ENCODE results near the gene THADA.

Gene THADA

GRCh38 chr2:43225788-43226557 lies 369.9 kb downstream of the THADA start (continued):
- TF ChIP-seq ELK4 (IDR thresholded peaks at IDR 0.05; ENCODE audit: borderline replicate concordance, low read depth, low read length) (no peak), ZNF501 (tag by site-specific recombination; IDR thresholded peaks at IDR 0.05) (peak; percentile 83), ZNF513 (tag by site-specific recombination; IDR thresholded peaks at IDR 0.05) (no peak), ZNF324 (tag by site-specific recombination; IDR thresholded peaks at IDR 0.05) (0 out of 2 replicates have a peak, but pooled peaks have one; percentile 22), BCL11A (tag by site-specific recombination; IDR thresholded peaks at IDR 0.05; ENCODE audit: low read depth) (0 out of 2 replicates have a peak, but pooled peaks have one; percentile 36), ZNF692 (tag by site-specific recombination; IDR thresholded peaks at IDR 0.05) (no peak), KLF8 (tag by site-specific recombination; IDR thresholded peaks at IDR 0.05) (peak; percentile 82), ZEB2 (tag by site-specific recombination; IDR thresholded peaks at IDR 0.05) (peak; percentile 63; the same call in 1 of the 2 replicates), ZNF624 (tag by site-specific recombination; IDR thresholded peaks at IDR 0.05) (no peak), ZBTB26 (tag by site-specific recombination; optimal IDR thresholded peaks at IDR 0.05) (peak; percentile 66), ZNF146 (tag by site-specific recombination; IDR thresholded peaks at IDR 0.05) (no peak), ZNF10 (tag by site-specific recombination; IDR thresholded peaks at IDR 0.05) (no peak), AEBP2 (tag by site-specific recombination; IDR thresholded peaks at IDR 0.05; ENCODE audit: borderline replicate concordance) (no peak), ZNF580 (tag by site-specific recombination; IDR thresholded peaks at IDR 0.05) (no peak), ZFHX2 (tag by site-specific recombination; conservative IDR thresholded peaks at IDR 0.05) (peak; percentile 93), ZNF175 (tag by site-specific recombination; IDR thresholded peaks at IDR 0.05) (no peak), ZXDB (tag by site-specific recombination; IDR thresholded peaks at IDR 0.05) (peak; percentile 69; the same call in 1 of the 2 replicates), ZNF76 (tag by site-specific recombination; IDR thresholded peaks at IDR 0.05; ENCODE audit: borderline replicate concordance, low read depth) (0 out of 2 replicates have a peak, but pooled peaks have one; percentile 9), ZNF112 (tag by site-specific recombination; IDR thresholded peaks at IDR 0.05) (no peak), ZNF518A (tag by site-specific recombination; conservative IDR thresholded peaks at IDR 0.05; ENCODE audit: low read depth) (no peak), GLI2 (tag by site-specific recombination; IDR thresholded peaks at IDR 0.05; ENCODE audit: borderline replicate concordance, low read depth) (no peak)

Data from HEK293 (cell line).